ENCODE measurements around the gene AMER2. TPM values are rescaled to one million over a fixed set of nuclear protein-coding genes. Genes with fewer than 3 reads are reported as not detected.

AMER2 gene
- total RNA-seq, 4 donors from 2014 or later: 0.94 to 9.5 TPM; not detected in 2

DNA sequence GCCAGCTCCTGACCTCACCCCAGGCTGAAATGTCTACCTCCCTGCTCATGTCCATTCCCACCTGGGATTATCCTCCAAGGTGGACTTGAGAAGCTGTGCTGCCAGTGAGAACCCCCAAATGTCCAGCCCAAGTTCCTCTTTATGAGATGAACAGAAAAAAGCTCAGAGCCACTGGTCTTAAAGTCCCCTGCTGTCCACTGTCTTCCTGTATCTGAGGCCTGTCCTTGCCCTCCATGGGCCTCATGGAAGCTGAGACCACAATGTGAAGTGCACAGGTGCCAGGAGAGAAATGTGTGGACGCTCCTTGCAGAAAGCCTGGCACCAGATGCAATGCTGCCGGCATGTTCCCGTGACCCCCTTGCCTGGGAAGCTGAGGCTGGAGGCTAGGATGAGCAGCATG is 3.3 kb upstream of the AMER2 start:
- TF ChIP-seq, protein P1, sequence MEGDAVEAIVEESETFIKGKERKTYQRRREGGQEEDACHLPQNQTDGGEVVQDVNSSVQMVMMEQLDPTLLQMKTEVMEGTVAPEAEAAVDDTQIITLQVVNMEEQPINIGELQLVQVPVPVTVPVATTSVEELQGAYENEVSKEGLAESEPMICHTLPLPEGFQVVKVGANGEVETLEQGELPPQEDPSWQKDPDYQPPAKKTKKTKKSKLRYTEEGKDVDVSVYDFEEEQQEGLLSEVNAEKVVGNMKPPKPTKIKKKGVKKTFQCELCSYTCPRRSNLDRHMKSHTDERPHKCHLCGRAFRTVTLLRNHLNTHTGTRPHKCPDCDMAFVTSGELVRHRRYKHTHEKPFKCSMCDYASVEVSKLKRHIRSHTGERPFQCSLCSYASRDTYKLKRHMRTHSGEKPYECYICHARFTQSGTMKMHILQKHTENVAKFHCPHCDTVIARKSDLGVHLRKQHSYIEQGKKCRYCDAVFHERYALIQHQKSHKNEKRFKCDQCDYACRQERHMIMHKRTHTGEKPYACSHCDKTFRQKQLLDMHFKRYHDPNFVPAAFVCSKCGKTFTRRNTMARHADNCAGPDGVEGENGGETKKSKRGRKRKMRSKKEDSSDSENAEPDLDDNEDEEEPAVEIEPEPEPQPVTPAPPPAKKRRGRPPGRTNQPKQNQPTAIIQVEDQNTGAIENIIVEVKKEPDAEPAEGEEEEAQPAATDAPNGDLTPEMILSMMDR (IDR thresholded peaks at IDR 0.05; ENCODE audit: low read depth): no peak

DNA sequence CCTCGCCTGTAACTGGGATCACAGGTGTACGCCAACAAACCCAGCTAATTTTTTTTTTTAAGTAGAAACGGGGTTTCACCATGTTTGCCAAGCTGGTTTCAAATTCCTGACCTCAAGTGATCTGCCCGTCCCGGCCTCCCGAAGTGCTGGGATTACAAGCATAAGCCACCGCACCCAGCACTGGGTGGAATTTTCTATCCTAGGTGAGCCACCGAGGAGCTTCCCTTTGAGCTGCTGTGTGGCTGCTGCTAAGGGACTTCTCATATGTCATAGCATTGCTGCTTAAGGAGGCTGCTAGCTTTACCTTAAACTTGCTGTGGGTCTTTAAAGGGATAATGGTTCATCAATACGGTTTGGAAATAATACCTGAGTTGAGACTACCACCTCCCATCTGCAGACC is 2.9 kb upstream of the AMER2 start:
- TF ChIP-seq, protein P1 (IDR thresholded peaks at IDR 0.05; ENCODE audit: low read depth): no peak

DNA sequence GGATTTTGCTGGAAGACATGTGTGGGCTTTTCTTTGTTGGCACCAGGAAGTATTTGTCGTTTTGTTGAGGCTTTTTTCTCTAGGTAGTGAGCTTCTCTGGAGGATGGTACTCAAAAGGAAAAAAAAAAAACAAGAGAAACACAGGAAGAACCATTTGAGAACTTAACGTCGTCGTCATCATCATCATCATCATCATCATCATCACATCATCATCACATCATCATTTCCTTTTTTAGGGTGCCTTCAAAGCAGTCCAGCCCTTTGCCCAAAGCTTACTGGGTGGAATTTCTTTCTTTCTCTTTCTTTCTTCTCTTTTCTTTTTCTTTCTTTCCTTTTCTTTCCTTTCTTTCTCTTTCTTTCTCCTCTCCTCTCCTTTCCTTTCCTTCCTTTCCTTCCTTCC is 2.2 kb upstream of the AMER2 start:
- TF ChIP-seq, protein P1 (IDR thresholded peaks at IDR 0.05; ENCODE audit: low read depth): no peak

DNA sequence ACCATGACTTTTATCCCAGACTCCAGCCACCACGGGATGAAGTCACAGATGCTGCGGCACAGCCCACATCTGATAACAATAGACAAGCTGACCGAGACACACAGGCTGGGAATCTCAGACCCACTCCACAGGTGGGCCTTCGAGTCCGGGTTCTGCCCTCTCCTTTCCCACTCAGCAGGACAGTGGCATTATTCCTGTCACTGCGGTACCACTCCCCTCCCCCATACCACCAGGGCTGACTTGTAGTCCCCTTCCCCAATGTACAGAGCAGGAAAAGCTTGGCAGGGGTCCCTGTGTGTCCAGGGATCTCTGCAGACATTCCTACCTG is 179 bp upstream of the AMER2 start:
- TF ChIP-seq, protein P1 (IDR thresholded peaks at IDR 0.05; ENCODE audit: low read depth): no peak

DNA sequence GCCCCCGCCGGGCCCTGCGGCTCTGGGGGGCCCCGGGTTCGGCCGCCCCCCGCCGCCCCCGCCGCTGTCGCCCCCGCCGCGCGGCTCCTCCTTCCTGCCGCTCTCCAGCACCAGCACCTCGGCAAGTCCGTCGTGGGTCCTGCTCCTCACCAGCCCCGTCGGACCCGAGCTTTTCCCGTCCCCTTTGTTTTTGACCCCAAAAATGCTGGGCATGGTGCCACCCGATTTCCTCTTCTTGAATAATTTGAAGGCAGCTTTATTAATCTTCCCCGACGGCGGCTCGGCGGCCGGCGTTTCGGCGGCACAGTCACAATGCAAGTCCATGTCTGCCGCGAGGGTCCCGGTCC is 945 bp downstream of the AMER2 start:
- TF ChIP-seq, protein P1 (IDR thresholded peaks at IDR 0.05; ENCODE audit: low read depth): no peak

DNA sequence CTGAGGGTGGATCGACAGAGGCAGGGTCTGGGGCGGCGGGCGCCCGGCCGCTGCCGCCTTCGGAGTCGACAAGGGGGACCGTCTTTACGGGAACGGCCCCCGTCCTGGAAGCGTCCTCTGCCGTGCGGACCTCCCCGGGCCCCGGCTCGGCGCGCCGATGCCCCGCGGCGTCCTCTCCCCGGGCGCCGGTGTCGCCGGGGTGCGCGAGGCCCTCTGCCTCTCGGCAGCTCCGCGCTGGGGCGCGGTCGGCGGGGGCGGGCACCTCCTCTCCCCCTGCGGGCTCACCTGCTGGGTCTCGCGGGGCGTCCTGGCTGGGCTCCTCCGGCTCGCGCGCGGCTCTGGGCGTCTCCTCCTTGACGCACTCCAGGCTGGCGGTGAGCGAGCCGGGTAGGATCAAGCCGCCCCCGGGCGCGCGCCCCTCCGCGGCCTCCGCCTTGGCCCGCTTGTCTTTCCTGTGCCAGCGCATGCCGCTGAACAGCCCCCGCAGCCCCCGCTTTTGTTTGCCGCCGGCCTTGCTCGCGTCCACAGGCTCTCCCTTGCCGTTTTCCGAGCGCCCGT is 1.5 kb downstream of the AMER2 start:
- TF ChIP-seq, protein P1 (IDR thresholded peaks at IDR 0.05; ENCODE audit: low read depth): no peak

DNA sequence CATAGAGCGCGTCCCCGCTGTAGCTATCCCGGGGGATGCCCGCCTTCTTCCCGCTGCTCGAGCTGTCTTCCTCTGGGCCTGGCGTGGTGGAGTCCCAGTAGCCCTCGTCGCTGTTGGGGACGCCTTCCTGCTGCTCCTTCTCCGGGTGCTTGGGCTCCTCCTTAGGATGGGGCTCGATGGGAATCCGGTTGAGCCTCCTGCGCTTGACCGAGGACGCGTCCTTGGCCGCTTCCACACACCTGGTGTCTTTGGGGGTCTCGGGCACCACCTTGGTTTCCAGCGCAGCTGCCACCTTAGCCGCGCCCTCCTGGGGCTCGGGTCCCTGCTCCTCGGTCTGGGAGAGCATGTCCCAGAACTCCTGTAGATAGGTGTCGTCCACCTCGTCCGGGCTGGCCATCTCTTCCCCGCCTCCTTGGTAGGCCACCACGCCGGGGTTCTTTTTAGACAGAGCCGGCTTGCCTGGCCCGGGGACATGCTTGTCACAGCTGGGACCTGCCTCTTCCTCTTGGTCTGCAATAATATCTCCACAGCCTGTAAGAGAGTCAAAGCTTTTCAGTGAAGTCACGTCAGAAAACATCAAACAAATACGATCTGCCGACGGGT is 2.0 kb downstream of the AMER2 start:
- TF ChIP-seq, protein P1 (IDR thresholded peaks at IDR 0.05; ENCODE audit: low read depth): no peak

All from subcutaneous adipose tissue (tissue), 4 donors.